B cell (primary cell): ENCODE data around the gene JPH3. TPM values are rescaled to one million over a fixed set of nuclear protein-coding genes. Genes with fewer than 3 reads are reported as not detected.

ENCODE experiments used
- ATAC-seq: fragments of 200-7000 bp; cut with Tn5 transposase; one replicate; pipeline ENCODE4 v1.10.0; 2021; ENCODE audit warnings: low read depth, mild to moderate bottlenecking, moderate number of reproducible peaks, moderate library complexity
- CTCF ChIA-PET: fragments of 350-600 bp; sonication (Branson Sonifier 250); formaldehyde crosslinking; loops from one replicate; lab custom pipeline; 2021; ENCODE audit warnings: antibody characterized with exemption, inconsistent platforms; lab: Charles Lee
- POLR2A ChIA-PET: fragments of 350-600 bp; sonication (Branson Sonifier 250); formaldehyde crosslinking; loops from one replicate; lab custom pipeline; 2021; ENCODE audit warnings: antibody characterized with exemption; lab: Charles Lee
- DNase-seq: peaks from one replicate; pipeline ENCODE4 v3.0.0; 2013
- H2AFZ ChIP-seq: 2 replicates; pipeline ENCODE4 v1.6.1; 2012; ENCODE audit warnings: mild to moderate bottlenecking, low read depth, low read length; ENCODE audit not compliant: insufficient read depth, poor library complexity, severe bottlenecking
- H3K27ac ChIP-seq, 2 donors: 1 replicate in 1 of 2; 2 replicates in 1 of 2; pipeline ENCODE4 v1.5.1; 2012 to 2013; ENCODE audit warnings: low read length in 2 of 2, mild to moderate bottlenecking in 2 of 2, moderate library complexity in 1 of 2
- H3K27me3 ChIP-seq, 4 experiments: fragments of 200-600 bp in 1 of 4; sonication (generic) in 1 of 4; replicated peaks in 1 of 4; 1 replicate in 2 of 4; 2 replicates in 2 of 4; pipeline versions ENCODE4 v1.6.1 to v1.7.0; 2013 to 2016; ENCODE audit warnings: low read length in 3 of 4, mild to moderate bottlenecking in 2 of 4, mixed read lengths in 1 of 4, moderate library complexity in 1 of 4; ENCODE audit not compliant: insufficient read depth in 4 of 4, control insufficient read depth in 3 of 4; ENCODE audit errors: control extremely low read depth in 1 of 4
- H3K36me3 ChIP-seq, 2 experiments: replicated peaks in 1 of 2; 1 replicate in 1 of 2; 2 replicates in 1 of 2; pipeline versions ENCODE4 v1.6.1 to v1.7.1; 2013; ENCODE audit warnings: low read length in 1 of 2; ENCODE audit not compliant: insufficient read depth in 2 of 2, control insufficient read depth in 1 of 2; ENCODE audit errors: control extremely low read depth in 1 of 2, extremely low read depth in 1 of 2
- H3K4me1 ChIP-seq, 2 donors: fragments of 200-600 bp in 1 of 2; sonication (generic) in 1 of 2; 1 replicate in 1 of 2; 2 replicates in 1 of 2; pipeline versions ENCODE4 v1.5.1 to v1.6.1; 2013 to 2017; ENCODE audit warnings: low read length in 2 of 2; ENCODE audit not compliant: control insufficient read depth in 2 of 2, insufficient read depth in 2 of 2
- H3K4me2 ChIP-seq: replicated peaks from 2 replicates; pipeline ENCODE3; 2012; ENCODE audit warnings: mild to moderate bottlenecking, low read depth, low read length; ENCODE audit not compliant: poor library complexity, severe bottlenecking
- H3K4me3 ChIP-seq, 5 experiments: fragments of 200-600 bp in 1 of 5; sonication (generic) in 1 of 5; 1 replicate in 3 of 5; 2 replicates in 2 of 5; pipeline versions ENCODE4 v1.5.1 to v1.7.0; 2011 to 2016; ENCODE audit warnings: low read length in 4 of 5, mild to moderate bottlenecking in 4 of 5, low read depth in 2 of 5, control low read depth in 1 of 5, moderate library complexity in 1 of 5; ENCODE audit not compliant: insufficient read depth in 1 of 5; ENCODE audit errors: control extremely low read depth in 1 of 5, extremely low read depth in 1 of 5
- H3K79me2 ChIP-seq: fragments of 200-600 bp; sonication (generic); one replicate; pipeline ENCODE4 v1.6.0; 2016; ENCODE audit warnings: low read length; ENCODE audit not compliant: control insufficient read depth, insufficient read depth
- H3K9ac ChIP-seq: fragments of 200-600 bp; sonication (generic); 2 replicates; pipeline ENCODE4 v1.6.1; 2017; ENCODE audit warnings: mild to moderate bottlenecking, low read length, moderate library complexity
- H3K9me3 ChIP-seq, 3 donors: one replicate each; pipeline versions ENCODE4 v1.6.1 to v1.7.1; 2013; ENCODE audit warnings: low read length in 2 of 3; ENCODE audit not compliant: control insufficient read depth in 2 of 3, insufficient read depth in 1 of 3; ENCODE audit errors: control extremely low read depth in 1 of 3
- H4K20me1 ChIP-seq: 2 replicates; pipeline ENCODE4 v1.6.0; 2012; ENCODE audit warnings: mild to moderate bottlenecking, low read length; ENCODE audit not compliant: insufficient read depth, control insufficient read depth, poor library complexity, severe bottlenecking
- H3K27ac Mint-ChIP-seq: one replicate; pipeline ENCODE4 v1.8.0; 2021; ENCODE audit warnings: mixed read lengths
- H3K27me3 Mint-ChIP-seq: one replicate; pipeline ENCODE4 v1.8.0; 2021; ENCODE audit warnings: mixed read lengths
- H3K4me1 Mint-ChIP-seq: one replicate; pipeline ENCODE4 v1.8.0; 2021; ENCODE audit warnings: mixed read lengths
- H3K4me3 Mint-ChIP-seq: one replicate; pipeline ENCODE4 v1.8.0; 2021; ENCODE audit warnings: mixed read lengths
- H3K9me3 Mint-ChIP-seq: one replicate; pipeline ENCODE4 v1.8.0; 2022; ENCODE audit warnings: mixed read lengths; ENCODE audit not compliant: insufficient read depth
- CTCF ChIP-seq: fragments of 200-600 bp; IDR thresholded peaks from one replicate; pipeline ENCODE4 v1.8.0; 2022; ENCODE audit warnings: antibody characterized with exemption, mild to moderate bottlenecking
- EZH2 ChIP-seq: IDR thresholded peaks from 2 replicates; pipeline ENCODE4 v1.6.1; 2012; ENCODE audit warnings: borderline replicate concordance, low read depth, mild to moderate bottlenecking, moderate library complexity, low read length; ENCODE audit not compliant: insufficient read depth, poor library complexity, severe bottlenecking
- WGBS: methylation state at CpG from one replicate; pipeline ENCODE4 v1.1.5; 2013; ENCODE audit warnings: missing lambda C conversion rate; ENCODE audit not compliant: insufficient coverage; 5-methylcytosine and 5-hydroxymethylcytosine counted together
- intact Hi-C: fragments of 100-400 bp; cut with micrococcal nuclease; formaldehyde crosslinking; loops from one replicate; pipeline ENCODE4 v1.10.0; 2022
- polyA plus RNA-seq: library from polyadenylated mRNA; depleted of rRNA; stranded (reverse); fragments of >200 nt; gene quantifications from 2 replicates; pipeline ENCODE4 v1.2.3, GENCODE V29; 2012
- total RNA-seq, 2 donors: library from RNA; stranded (reverse); fragments of 120-200 nt in 1 of 2; gene quantifications; 1 replicate in 1 of 2; 2 replicates in 1 of 2; pipeline versions ENCODE4 v1.2.3 to v1.2.4, GENCODE V29; 2013 to 2022

The JPH3 gene
- total and polyA plus RNA-seq, 2 donors (not counting 1 experiment from before 2014, with no cell fraction given) = not detected

- Histone ChIP-seq H2AFZ (no peak overlapping the region), H3K4me1 (peaks cover 5 to 7% of the 10 kb centered on the region in 2 donors), H3K9me3 (peaks cover 0 to 4% (median 0%) of the 10 kb centered on the region in 3 donors), H4K20me1 (no peaks in the 10 kb centered on the region), H3K79me2 (no peaks in the 10 kb centered on the region), H3K9ac (no peak overlapping the region), H3K27me3 (peaks cover 0 to 41% (median 12%) of the 10 kb centered on the region in 4 experiments), H3K4me2 (no peak overlapping the region), H3K27ac (no peak overlapping the region), H3K4me3 (no peak overlapping the region), H3K36me3 (no peaks in the 10 kb centered on the region)
- ATAC-seq (no peak), DNase-seq (no peak)
- peaks cover 10% of the 10 kb centered on the region for H3K4me1 Mint-ChIP-seq
- no peaks in the 10 kb centered on the region for H3K9me3 Mint-ChIP-seq
- peaks cover 47% of the 10 kb centered on the region for H3K27me3 Mint-ChIP-seq
- H3K4me3 Mint-ChIP-seq = no peak overlapping the region
- POLR2A ChIA-PET = no interaction called here
- CTCF ChIA-PET = interaction anchor here (0.6 kb wide), 1 partner anchor 1076 kb away, joined by 6 read pairs; no protein-coding TSS in a partner anchor
- no peak for TF ChIP-seq EZH2
- 85% methylated on average over 17 of the region's 19 CpGs for WGBS
- no peak overlapping the region for H3K27ac Mint-ChIP-seq
- intact Hi-C loops = no loop called here
These were observed 4.9 kb downstream of the JPH3 start for GRCh38 chr16:87607223-87607622.

GRCh38 chr16:87607871-87608270 lies 5.6 kb downstream of the JPH3 start:
- intact Hi-C loops = no loop called here
- ATAC-seq = no peak
- WGBS = 95% methylated on average over 9 of the region's 13 CpGs
- Histone ChIP-seq H3K27me3 (peaks cover 0 to 41% (median 12%) of the 10 kb centered on the region in 4 experiments), H3K9ac (no peak overlapping the region), H3K27ac (no peak overlapping the region), H3K4me1 (peaks cover 4 to 6% of the 10 kb centered on the region in 2 donors), H3K4me2 (no peak overlapping the region), H3K9me3 (peaks cover 0 to 4% (median 0%) of the 10 kb centered on the region in 3 donors), H3K36me3 (no peaks in the 10 kb centered on the region), H4K20me1 (no peaks in the 10 kb centered on the region), H3K79me2 (no peaks in the 10 kb centered on the region), H2AFZ (no peak overlapping the region), H3K4me3 (no peak overlapping the region)
- DNase-seq = no peak
- Mint-ChIP-seq H3K4me1 (peaks cover 10% of the 10 kb centered on the region), H3K27me3 (peaks cover 46% of the 10 kb centered on the region), H3K4me3 (no peak overlapping the region), H3K27ac (no peak overlapping the region), H3K9me3 (no peaks in the 10 kb centered on the region)
- CTCF ChIA-PET = interaction anchor here (0.6 kb wide), 1 partner anchor 1075 kb away, joined by 6 read pairs; no protein-coding TSS in a partner anchor
- POLR2A ChIA-PET = no interaction called here
- TF ChIP-seq CTCF = no peak
- TF ChIP-seq EZH2 = no peak
